HG03469 (cell line): ENCODE results near the gene HLF.

Experiments used
- ATAC-seq: cut with Tn5 transposase; IDR thresholded peaks from one replicate; pipeline ENCODE4 v1.9.1; 2021; ENCODE audit warnings: mild to moderate bottlenecking, moderate library complexity, moderate number of reproducible peaks; ENCODE audit not compliant: unreplicated experiment

Gene HLF

DNA sequence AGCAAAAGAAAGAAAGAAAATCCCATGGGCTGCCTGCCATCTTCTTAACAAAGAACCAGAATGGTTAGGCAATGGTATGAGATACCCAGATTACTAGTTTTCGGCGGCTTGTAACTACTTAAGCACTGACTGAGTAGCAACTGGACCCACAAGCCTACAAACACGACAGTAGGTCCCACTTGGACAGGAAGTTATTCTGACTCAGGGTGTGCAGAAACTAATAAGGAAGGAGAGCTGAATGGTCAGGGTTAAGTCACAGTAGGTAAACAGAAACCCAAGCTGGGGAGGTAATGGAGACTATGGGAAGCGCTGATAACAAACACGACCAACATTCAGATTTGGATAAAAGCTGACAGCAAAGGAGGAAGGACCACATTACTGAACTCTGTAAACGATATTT lies 10.4 kb upstream of the HLF start:
- no peak for ATAC-seq

- no peak for ATAC-seq
These were observed 6.1 kb upstream of the HLF start for GRCh38 chr17:55258578-55259135.

GRCh38 chr17:55259684-55260111 lies 5.1 kb upstream of the HLF start:
- ATAC-seq = no peak

GRCh38 chr17:55261311-55261710 lies 3.4 kb upstream of the HLF start:
- ATAC-seq = no peak

DNA sequence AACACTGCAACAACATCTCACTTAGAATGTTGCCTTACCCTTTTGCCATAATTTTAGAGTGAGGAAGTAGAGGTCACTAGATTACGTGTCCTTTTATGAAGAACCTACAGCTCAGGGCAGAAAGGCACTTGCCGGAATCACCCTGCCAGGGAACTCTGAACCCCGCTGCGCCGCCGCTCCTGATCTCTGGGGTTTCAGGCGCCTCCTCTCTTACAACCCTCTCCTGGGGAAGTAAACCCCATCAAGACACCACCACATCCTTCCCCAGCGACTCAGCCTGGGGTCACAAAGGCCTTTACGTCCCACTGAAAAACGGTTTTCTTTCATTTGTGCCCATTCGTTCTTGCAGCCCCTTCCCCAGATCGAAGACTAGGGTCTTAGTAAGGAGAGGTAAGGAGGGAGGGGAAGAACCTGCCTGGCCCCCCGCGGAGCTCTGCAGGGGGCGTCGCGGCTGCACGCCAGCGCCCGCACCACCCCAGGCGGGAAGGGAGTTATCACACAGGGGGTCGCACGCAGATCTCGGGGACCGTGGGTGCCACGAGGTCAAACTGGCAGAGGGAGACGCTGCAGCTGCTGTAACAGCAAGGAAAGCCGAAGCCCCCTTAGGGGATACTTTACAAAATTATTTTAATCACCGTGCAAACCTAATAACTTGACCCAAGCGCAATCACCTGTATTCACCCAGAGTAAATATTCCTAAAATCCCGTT lies 1.0 kb upstream of the HLF start:
- no peak for ATAC-seq

DNA sequence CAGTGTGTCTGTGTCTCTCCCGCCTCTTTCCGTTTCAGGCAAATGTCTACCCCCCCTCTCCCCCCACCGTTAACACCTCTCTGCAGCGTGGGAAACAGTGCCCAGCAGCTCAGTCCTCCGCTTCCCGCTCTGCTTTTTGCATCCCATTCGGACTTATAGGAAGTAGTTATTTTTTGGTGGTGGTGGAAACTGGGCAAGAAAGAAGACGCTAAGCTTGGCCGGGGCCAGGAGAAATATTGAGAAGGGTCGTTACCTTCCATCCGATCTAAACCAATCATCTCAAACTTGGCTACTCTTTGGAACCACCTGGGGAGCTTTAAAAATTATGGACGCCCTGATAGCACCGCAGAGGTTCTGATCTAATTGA lies 499 bp upstream of the HLF start:
- no peak for ATAC-seq

GRCh38 chr17:55265311-55266021 lies 706 bp downstream of the HLF start:
- ATAC-seq = no peak

DNA sequence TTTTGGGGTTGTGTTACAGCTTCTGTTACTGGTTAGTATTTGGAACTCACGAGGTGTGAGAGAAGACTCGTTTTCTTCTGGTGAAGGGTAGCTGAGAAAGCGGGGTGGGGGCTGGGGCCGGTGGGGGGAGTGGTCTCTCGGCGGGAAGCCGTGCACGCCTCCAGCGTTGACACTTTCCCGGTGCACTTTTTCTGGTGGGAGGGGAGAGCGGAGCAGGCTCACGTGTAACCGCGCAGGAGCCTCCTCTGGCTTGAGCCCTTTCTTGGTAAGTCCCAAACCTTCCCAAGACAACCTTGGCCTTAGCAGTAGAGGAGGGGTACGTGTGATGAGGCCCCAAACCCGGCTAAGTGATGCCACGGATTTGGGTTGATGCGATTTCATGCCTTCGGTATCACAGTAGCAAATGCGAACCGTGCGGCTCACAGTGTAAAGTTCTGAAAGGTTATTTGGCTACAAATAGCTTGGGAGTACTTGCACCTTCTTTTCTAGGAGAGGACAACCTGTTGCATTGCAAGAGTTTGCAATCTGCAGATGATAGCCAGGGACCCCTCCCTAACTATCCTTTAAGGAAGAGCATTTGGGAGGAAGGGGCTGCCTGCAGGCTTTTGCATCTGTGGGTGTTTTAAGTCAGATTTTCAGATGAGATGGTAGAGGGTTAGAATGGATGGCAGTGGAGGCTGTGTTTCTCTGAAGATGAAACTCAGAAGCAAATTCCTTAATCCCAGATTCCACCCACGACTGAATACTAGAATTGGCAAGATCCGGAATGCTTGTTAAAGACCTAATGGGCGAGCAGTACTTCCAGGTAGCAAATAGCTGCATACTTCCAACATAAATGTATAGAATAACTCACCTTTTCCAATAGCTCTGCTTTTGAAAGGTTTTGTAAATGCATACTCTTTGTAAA lies 1.5 kb downstream of the HLF start:
- no peak for ATAC-seq

DNA sequence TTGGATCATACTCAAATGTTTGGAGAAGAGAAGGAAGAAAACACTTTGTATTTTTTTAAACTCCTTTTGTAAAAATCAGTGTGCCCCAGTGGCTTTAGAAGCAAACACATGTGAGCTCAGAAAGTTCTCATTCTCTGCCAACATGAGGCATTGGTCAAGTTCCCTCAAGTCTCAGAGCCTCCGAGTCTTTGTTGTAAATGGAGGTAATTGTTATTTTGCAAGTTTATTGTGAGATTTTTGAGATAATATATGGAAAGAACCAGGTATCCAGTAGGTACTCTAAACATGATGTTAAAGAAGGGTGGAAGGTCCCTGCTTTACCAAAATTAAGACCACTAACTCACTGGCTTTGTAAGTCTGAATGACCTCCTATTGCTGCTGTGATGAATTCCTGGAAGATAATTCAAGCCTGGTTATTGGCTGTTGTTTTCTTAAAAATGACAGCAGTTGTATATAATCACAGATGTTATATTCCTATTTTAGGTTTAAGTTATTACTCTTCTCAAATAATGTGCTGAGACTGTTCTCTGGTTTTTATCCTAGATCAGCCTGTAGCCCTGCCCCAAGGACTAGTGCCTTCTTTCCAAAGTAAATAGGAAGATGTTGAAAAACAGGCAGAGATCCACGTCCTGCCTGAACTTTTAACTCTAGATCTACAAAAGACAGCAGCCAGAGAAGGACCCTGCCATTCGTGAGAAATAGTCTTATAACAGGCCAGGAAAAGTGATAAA lies 2.4 kb downstream of the HLF start:
- no peak for ATAC-seq

GRCh38 chr17:55267777-55268648 lies 3.3 kb downstream of the HLF start:
- no peak for ATAC-seq

- no peak for ATAC-seq
These were observed 4.1 kb downstream of the HLF start for GRCh38 chr17:55268649-55269480.

DNA sequence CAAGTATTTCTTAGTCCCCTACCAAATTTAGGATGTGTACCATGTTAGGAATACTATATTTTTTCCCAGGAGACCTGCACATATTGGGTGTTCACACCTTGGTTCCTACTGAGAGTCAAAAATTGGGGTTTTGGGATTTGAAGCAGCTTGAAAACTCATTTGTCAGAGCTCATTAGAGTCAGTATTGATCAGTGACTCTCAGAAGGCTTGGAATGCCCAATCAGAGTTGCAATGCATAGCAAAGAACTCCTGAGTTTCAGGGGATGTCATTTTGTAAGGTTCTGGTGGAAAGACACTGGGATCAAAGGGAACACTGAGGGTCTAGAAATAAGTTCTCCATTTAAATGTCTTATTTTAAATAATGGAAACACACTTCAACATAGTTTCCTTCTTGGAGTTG lies 5.1 kb downstream of the HLF start:
- ATAC-seq = no peak

DNA sequence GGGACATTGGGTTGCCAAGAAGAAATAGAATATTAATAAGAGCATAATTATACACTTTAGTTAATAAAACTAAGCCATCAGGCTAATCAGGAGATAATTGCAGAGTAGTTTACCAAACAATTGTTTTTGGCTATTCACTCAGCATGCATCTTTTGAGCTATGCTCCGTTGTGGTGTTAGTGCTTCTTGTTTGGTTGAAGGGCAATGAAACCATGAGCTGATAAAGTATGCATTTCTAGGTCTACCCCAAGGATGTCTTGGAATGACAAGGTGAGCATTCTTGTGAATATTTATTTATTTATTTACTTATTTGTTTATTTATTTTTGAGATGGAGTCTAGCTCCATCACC lies 6.4 kb downstream of the HLF start:
- no peak for ATAC-seq

DNA sequence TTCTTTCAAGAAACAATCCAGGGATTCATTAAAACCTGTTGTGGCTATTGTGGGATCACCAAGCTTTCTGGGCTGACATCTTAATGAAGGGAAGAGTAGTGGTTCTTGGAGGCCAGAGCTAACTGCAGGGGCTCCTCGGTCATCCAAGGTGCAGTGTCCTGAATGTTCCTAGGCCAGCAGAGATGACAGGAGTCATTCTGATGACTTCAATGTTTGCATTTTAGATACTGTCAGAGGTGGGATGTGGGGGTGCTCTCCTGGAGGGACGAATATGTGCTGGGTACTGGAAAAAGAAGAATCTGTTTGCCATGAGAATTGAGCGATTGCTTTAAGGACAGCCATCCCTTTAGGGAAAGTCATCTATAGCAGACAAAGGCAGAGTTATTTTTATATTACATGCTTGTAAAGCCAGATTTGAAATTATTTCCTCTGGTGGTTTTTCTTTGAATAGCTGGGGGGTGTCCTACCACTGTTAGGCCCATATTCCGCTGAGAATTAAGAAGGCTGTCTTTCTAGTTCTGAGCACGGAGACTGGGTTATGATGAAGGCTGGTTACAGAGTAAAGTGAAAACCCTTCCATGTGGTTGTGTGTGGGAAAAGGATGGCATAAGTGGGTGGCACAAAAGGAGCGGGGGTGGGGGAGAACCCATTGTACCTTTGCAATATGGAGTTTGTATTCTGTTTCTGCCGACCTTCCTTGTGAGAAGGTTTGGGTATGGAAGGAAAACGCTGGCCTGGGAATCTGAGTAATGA lies 7.4 kb downstream of the HLF start:
- ATAC-seq = no peak

DNA sequence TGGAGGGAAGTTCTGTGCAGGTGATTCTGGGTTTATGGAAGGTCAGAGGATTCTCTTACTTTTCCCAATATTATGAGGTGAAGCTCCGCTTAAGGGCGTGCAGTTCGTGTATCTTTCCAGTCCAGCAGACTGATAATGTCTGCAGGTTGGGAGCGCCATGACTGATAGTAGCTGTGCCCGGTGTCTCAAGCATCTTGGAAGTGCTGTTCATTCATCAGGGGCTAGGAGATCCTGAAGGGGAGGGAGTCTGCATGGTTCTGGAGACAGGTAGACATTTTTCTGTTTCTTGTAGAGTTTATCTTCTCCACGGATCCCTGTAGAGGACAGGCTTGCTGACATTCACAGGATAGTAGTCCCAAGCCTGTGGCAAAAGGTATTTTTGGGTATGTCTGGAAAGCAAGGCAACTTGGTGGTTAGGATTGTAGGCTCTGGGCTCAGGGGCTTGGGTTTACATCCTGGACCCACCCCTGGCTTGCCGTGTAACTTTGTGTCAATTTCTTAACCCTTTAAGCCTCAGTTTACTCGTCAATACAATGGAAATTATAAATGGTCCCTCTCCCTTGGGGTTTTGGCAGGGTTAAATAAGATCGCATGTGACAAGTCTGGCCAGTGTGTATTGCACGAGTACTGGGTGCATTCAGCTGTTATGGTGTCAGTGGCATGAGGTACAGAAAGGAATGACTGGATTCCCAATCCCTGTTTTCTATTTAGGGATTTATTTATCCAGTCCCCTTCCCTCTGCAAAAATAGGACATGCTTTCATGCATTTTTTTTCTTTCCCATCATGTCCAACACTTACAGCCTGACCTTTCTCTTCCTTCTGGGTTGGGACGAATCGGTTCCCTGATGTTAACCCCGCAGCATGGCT lies 8.2 kb downstream of the HLF start:
- no peak for ATAC-seq

DNA sequence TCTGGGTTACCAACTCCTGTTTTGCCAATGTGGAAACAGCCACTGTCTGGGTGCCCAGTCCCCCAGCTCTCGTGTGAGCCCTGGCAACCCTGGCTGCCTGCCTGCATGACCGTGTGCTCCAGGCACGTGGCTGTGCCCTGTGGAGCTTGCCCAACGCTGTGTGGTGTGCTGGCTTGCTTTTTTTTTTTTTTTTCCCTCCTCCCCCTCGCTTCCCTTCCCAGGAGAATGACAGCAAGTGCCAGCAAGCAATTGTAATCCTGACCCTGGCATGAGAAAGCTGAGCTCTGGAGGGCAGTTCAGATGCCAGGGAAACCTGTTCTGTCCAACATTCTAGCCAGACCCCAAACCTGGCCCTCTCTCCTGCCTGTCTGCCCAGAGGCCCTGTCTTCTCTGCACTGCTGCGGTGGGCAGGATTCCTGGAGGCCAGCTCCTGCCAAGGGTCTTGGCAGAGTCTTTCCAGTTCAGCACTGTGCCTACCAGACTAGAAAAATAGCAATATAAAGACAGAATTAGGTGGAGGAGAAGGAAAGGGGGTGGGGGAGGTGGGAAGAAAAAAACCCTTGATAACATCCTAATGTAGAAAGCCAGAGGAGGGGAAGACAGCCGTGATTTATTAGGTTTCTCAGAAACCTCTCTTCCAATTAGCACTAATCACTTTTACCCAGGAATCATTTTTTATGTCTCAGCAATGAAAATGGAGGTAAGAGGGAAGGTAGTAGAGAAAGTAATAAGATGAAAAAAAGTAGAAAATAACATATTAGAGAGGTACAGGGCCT lies 9.0 kb downstream of the HLF start:
- ATAC-seq = no peak
